ENCODE results near the gene NDE1. TPM values are rescaled to one million over a fixed set of nuclear protein-coding genes. Genes with fewer than 3 reads are reported as not detected.
"Not testable (repeated sequence)": the region's sequence is repeated elsewhere in the genome, so short reads cannot be mapped to it uniquely, and the experiment has no call there.

The NDE1 gene
- total and polyA plus RNA-seq, 8 donors, result 6.7 to 286 (median 26.5) TPM

DNA sequence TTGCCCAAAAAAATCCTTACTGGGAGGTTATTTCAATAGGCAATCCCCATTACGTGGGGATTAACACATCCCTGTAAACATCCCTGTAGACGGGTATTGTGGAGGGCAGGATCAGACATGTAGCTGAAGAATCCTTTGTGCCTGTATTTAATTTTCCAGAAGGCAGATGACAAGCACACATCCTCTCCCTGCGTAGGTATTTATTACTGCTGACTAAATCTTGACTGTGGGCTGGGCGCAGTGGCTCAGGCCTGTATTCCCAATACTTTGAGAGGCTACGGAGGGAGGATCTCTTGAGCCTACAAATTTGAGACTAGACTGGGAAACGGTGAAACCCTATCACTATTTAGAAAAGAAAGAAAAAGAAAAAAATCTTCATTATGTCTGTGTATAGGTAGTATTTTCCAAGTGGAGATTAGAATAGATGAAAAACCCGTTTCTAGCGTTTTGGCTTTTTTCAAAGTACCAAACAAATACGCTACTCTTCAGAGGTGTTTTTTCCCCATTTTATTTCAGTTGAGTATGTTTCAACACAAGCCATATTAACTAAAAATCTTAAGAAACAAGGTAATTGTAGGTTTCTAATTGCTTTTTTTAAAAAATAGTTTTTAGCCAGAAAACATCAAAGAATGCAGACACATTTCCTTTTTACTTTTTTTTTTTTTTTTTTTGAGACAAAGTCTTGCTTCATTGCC lies 5.6 kb upstream of the NDE1 start:
- H3K27me3 ChIP-seq, result no peaks in the 10 kb centered on the region
- H3K36me3 ChIP-seq, result peaks cover 0 to under 1% (median under 1%) of the 10 kb centered on the region in 4 donors
- peak overlapping the region in 2 of 5 donors; percentile 99 for H3K27ac ChIP-seq
- DNase-seq, result no peak
- 68 to 75% (median 74%) methylated on average over 9 of the region's 9 CpGs for WGBS, 5 donors
- H3K4me3 ChIP-seq, result no peak overlapping the region
- peaks cover 23 to 50% (median 33%) of the 10 kb centered on the region in 4 donors for H3K4me1 ChIP-seq
- no peaks in the 10 kb centered on the region for H3K9me3 ChIP-seq
- intact Hi-C loops (cut with DNase I; ENCODE audit: low total_unique reads), result no loop called here
- TF ChIP-seq, protein P1, sequence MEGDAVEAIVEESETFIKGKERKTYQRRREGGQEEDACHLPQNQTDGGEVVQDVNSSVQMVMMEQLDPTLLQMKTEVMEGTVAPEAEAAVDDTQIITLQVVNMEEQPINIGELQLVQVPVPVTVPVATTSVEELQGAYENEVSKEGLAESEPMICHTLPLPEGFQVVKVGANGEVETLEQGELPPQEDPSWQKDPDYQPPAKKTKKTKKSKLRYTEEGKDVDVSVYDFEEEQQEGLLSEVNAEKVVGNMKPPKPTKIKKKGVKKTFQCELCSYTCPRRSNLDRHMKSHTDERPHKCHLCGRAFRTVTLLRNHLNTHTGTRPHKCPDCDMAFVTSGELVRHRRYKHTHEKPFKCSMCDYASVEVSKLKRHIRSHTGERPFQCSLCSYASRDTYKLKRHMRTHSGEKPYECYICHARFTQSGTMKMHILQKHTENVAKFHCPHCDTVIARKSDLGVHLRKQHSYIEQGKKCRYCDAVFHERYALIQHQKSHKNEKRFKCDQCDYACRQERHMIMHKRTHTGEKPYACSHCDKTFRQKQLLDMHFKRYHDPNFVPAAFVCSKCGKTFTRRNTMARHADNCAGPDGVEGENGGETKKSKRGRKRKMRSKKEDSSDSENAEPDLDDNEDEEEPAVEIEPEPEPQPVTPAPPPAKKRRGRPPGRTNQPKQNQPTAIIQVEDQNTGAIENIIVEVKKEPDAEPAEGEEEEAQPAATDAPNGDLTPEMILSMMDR (IDR thresholded peaks at IDR 0.05), result no peak
- TF ChIP-seq EP300 (IDR thresholded peaks at IDR 0.05) (no peak), POLR2AphosphoS5 (IDR thresholded peaks at IDR 0.05) (no peak), POLR2A (IDR thresholded peaks at IDR 0.05) (no peak)

DNA sequence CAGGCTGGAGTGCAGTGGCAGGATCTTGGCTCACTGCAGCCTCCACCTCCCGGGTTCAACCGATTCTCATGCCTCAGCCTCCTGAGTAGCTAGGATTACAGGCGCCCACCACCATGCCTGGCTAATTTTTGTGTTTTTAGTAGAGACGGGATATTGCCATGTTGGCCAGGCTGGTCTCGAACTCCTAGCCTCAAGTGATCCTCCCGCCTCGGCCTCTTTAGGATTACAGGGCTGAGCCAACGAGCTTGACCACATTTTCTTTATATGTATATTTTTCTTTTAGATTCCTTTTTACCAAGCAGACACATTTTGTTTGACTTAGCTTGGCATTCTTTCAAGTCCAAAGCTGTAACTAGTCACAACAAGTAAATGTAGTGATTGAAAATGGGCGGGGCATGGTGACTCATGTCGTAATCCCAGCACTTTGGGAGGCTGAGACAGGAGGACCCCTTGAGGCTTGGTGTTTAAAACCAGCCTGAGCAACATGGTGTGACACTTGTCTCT lies 5.0 kb upstream of the NDE1 start:
- intact Hi-C loops (cut with DNase I; ENCODE audit: low total_unique reads); H3K9me3 ChIP-seq; H3K4me3 ChIP-seq; H3K36me3 ChIP-seq; H3K27me3 ChIP-seq: not testable (repeated sequence)
- peak overlapping the region in 1 of 5 donors; percentile 26 for H3K27ac ChIP-seq
- peak; percentile 54 to 74 for DNase-seq
- WGBS, 5 donors, result 55 to 65% (median 64%) methylated on average over 10 of the region's 10 CpGs
- peaks cover 23 to 49% (median 38%) of the 10 kb centered on the region in 4 donors for H3K4me1 ChIP-seq

DNA sequence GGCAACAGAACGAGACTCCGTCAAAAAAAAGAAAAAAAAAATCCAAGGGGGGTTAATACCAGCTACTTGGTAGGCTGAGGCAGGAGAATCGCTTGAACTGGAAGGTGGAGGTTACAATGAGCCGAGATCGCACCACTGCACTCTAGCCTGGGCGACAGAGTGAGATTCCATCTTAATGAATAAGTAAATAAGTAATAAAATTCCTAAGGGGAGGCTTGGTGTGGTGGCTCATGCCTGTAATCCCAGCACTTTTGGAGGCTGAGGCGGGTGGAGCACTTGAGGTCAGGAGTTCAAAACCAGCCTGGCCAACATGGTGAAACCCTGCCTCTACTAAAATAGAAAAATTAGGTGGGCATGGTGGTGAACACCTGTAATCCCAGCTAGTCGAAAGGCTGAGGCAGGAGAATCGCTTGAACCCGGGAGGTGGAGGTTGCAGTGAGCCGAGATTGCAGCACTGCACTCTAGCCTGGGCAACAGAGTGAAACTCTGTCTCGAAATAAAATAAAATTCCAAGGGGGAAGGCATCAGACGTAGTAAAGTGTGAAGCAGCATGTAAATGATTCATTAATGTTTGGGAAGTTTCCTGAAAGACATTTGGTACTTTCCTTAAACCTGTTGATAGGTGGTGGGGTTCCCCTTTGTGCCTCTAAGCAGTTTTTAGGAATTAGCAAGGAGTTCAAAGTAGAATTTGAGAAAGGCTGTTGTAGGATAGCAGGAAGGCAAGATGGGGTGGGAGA lies 3.3 kb upstream of the NDE1 start:
- peaks cover 8 to 43% (median 34%) of the 10 kb centered on the region in 4 donors for H3K4me1 ChIP-seq
- H3K9me3 ChIP-seq; H3K4me3 ChIP-seq; H3K27me3 ChIP-seq; H3K27ac ChIP-seq; H3K36me3 ChIP-seq; intact Hi-C loops (cut with DNase I; ENCODE audit: low total_unique reads); DNase-seq: not testable (repeated sequence)
- WGBS, 5 donors, result 82 to 86% (median 83%) methylated on average over 13 of the region's 13 CpGs

DNA sequence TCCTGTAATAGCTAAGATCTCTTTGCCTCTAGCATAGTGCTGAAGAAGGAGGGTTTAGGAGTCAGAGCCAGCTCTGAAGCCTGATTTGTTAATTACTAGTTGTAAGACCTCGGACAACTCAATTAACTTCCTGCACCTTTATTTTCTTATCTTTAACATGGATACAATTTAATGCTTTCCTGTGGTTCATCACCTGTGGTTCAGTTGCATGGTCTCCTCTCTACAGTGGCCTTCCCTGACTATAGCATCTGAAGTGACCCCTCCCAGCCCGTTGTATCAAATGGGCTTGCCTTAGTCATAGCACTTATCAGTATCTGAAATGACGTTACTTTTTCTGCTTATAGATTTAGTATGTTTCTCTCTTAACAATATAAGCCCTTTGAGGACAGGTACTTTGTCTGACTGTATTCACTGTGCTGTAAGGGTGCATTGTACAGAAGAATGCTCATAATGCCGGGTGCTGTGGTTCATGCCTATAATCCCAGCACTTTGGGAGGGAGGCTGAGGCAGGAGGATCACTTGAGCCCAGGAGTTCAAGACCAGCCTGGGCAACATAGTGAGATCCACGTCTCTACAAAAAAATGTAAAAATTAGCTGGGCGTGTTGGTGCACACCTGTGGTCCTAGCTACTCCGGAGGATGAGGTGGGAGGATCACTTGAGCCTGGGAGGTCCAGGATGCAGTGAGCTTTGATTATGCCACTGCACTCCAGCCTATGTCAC lies 2.6 kb upstream of the NDE1 start:
- DNase-seq, result no peak
- Histone ChIP-seq H3K27me3 (no peaks in the 10 kb centered on the region), H3K9me3 (no peaks in the 10 kb centered on the region), H3K27ac (no peak overlapping the region), H3K36me3 (no peaks in the 10 kb centered on the region), H3K4me3 (no peak overlapping the region), H3K4me1 (peaks cover 4 to 43% (median 32%) of the 10 kb centered on the region in 4 donors)
- intact Hi-C loops (cut with DNase I; ENCODE audit: low total_unique reads), result no loop called here
- WGBS, 5 donors, result 64 to 77% (median 71%) methylated on average over 7 of the region's 7 CpGs
- TF ChIP-seq EP300 (IDR thresholded peaks at IDR 0.05) (no peak), POLR2A (IDR thresholded peaks at IDR 0.05) (no peak), POLR2AphosphoS5 (IDR thresholded peaks at IDR 0.05) (no peak)
- TF ChIP-seq, protein P1 (IDR thresholded peaks at IDR 0.05), result no peak

DNA sequence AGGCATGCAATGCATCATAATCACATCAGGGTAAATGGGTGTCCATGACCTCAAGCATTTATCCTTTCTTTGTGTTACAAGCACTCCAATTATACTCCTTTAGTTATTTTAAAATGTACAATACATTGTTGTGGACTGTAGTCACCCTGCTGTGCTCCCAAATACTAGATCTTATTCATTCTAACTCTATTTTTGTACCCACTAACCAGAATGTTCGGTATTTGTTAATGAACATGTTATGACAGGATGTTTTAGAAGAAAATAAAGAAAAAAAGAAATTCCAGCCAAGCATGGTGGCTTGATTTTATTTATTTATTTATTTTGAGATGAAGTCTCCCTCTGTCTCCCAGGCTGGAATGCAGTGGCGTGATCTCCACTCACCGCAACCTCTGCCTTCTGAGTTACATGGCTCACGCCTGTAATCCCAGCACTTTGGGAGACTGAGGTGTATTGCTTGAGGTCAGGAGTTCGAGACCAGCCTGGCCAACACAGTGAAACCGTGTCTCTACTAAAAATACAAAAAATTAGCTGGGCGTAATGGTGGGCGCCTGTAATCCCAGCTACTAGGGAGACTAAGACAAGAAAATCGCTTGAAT lies 1.8 kb upstream of the NDE1 start:
- intact Hi-C loops (cut with DNase I; ENCODE audit: low total_unique reads), result no loop called here

DNA sequence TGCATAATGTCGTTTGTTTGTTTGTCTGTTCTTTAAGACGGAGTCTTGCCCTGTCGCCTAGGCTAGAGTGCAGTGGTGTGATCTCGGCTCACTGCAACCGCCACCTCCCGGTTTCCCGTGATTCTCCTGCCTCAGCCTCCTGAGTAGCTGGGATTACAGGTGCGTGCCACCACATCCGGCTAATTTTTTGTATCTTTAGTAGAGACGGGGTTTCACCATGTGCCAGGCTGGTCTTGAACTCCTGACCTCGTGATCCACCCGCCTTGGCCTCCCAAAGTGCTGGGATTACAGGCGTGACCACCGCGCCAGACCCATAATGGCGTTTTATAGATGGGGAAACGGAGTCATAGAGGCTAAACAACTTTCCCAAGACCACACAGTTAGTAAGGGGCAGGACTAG lies 734 bp upstream of the NDE1 start:
- Histone ChIP-seq H3K4me1 (peaks cover 9 to 52% (median 39%) of the 10 kb centered on the region in 4 donors), H3K27ac (peak overlapping the region in 4 of 5 donors; percentile 93 to 96 (median 94)), H3K4me3 (peak overlapping the region; percentile 74 to 96 (median 90))
- WGBS, 5 donors, result 57 to 67% (median 63%) methylated on average over 17 of the region's 17 CpGs
- H3K9me3 ChIP-seq; H3K36me3 ChIP-seq; intact Hi-C loops (cut with DNase I; ENCODE audit: low total_unique reads); H3K27me3 ChIP-seq: not testable (repeated sequence)
- DNase-seq, result peak in 1 of 2 donors; percentile 9

More for the DNA sequence above, 1.8 kb upstream of the NDE1 start:
- Histone ChIP-seq H3K27ac (no peak overlapping the region), H3K27me3 (no peaks in the 10 kb centered on the region), H3K9me3 (no peaks in the 10 kb centered on the region), H3K4me3 (no peak overlapping the region), H3K36me3 (peaks cover 0 to 7% (median 0%) of the 10 kb centered on the region in 4 donors), H3K4me1 (peaks cover 4 to 51% (median 38%) of the 10 kb centered on the region in 4 donors)
- no peak for DNase-seq
- TF ChIP-seq EP300 (IDR thresholded peaks at IDR 0.05), result no peak
- WGBS, 5 donors, result 89 to 93% (median 91%) methylated on average over 9 of the region's 9 CpGs

All from stomach (tissue), 9 donors.